Left renal cortex interstitium (tissue), 4 donors: Measurements from ENCODE around the gene LIF. TPM values are rescaled to one million over a fixed set of nuclear protein-coding genes. Genes with fewer than 3 reads are reported as not detected.

Experiments used
- DNase-seq, 4 donors: peaks; one replicate each; pipeline ENCODE4 v3.0.0-alpha.2; 2013; ENCODE audit warnings: low read depth in 4 of 4, low spot score in 2 of 4, missing footprints in 1 of 4
- polyA plus RNA-seq, 4 donors: library from polyadenylated mRNA; unstranded; fragments of 120-200 nt; gene quantifications; one replicate each; pipeline ENCODE4 v1.2.1, GENCODE V29; 2013; ENCODE audit not compliant: insufficient read length in 4 of 4

Gene LIF
- polyA plus RNA-seq, 4 donors, result 1.3 to 2.4 (median 2.3) TPM

GRCh38 chr22:30265823-30266444 lies 19.4 kb upstream of the LIF start:
- DNase-seq, result no peak

- DNase-seq, result no peak
These were observed 18.7 kb upstream of the LIF start for GRCh38 chr22:30265131-30265720.

- no peak for DNase-seq
These were observed 17.3 kb upstream of the LIF start for GRCh38 chr22:30263883-30264282.

- no peak for DNase-seq
These were observed 16.6 kb upstream of the LIF start for GRCh38 chr22:30262917-30263741.

- no peak for DNase-seq
These were observed 15.6 kb upstream of the LIF start for GRCh38 chr22:30262112-30262511.

- no peak for DNase-seq
These were observed 14.6 kb upstream of the LIF start for GRCh38 chr22:30261134-30261533.

GRCh38 chr22:30260682-30261081 lies 14.1 kb upstream of the LIF start:
- DNase-seq, result no peak

- DNase-seq, result no peak
These were observed 13.7 kb upstream of the LIF start for GRCh38 chr22:30260276-30260675.

- DNase-seq, result no peak
These were observed 7.8 kb upstream of the LIF start for GRCh38 chr22:30254314-30254713.

GRCh38 chr22:30253205-30253852 lies 6.8 kb upstream of the LIF start:
- no peak for DNase-seq

GRCh38 chr22:30252411-30253204 lies 6.0 kb upstream of the LIF start:
- no peak for DNase-seq

GRCh38 chr22:30251711-30252110 lies 5.2 kb upstream of the LIF start:
- DNase-seq, result no peak

- DNase-seq, result no peak
These were observed 4.2 kb upstream of the LIF start for GRCh38 chr22:30250661-30251267.

GRCh38 chr22:30250039-30250565 lies 3.5 kb upstream of the LIF start:
- no peak for DNase-seq

GRCh38 chr22:30249049-30250038 lies 2.8 kb upstream of the LIF start:
- DNase-seq, result no peak

- DNase-seq, result no peak
These were observed 1.9 kb upstream of the LIF start for GRCh38 chr22:30248484-30248883.

GRCh38 chr22:30247974-30248373 lies 1.4 kb upstream of the LIF start:
- no peak for DNase-seq

- DNase-seq, result no peak
These were observed 1.0 kb upstream of the LIF start for GRCh38 chr22:30247561-30247960.
